CD4-positive, alpha-beta T cell treated with Interleukin-10 for 1 hour (primary cell): ENCODE results near the gene FMNL3.
"Not testable (repeated sequence)": the region's sequence is repeated elsewhere in the genome, so short reads cannot be mapped to it uniquely, and the experiment has no call there.

Experiments used
- DNase-seq: peaks from one replicate; pipeline ENCODE4 v3.0.0-alpha.2; 2020

Gene FMNL3

DNA sequence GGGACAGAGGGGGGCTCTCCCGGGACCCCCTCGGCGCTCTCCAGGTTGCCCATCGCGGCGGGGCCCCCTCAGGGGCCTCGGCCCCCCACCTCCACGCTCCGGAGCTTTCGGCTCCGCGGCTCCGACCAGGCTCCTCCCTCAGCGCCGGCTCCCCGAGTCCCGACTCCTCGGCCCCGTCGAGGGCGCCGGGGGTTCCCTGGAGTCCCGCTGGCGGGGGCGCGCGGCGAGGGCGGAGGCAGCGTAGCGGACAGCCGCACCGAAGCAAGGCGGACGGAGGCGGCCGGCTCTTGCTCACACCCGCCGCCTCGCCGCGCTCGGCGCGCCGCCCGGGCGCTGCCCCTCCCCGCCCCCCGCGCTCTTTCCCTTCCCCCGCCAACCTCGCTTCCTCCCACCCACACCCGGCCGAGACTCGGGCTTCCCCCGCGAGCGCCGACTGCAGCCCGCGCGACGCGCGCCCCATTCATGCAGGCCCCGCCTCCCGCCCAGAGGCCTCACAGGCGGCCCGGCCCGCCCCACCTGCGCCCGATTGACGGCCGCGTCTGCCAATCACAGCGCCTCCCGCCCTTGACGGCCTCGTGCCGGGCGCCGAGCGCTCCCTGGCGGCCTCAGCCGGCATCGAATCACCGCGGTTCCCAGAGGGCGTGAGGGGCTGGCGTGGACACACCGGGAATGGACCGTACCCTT, at the start of gene FMNL3:
Gene FMNL3, minus strand, starts transcription at position 278 of the 684 bp plus-strand sequence. Its CDS starts 225 bp downstream, at position 53.
- peak; percentile 99 for DNase-seq

GRCh38 chr12:49750996-49751393, 43.8 kb upstream of the FMNL3 start:
- no peak for DNase-seq

DNA sequence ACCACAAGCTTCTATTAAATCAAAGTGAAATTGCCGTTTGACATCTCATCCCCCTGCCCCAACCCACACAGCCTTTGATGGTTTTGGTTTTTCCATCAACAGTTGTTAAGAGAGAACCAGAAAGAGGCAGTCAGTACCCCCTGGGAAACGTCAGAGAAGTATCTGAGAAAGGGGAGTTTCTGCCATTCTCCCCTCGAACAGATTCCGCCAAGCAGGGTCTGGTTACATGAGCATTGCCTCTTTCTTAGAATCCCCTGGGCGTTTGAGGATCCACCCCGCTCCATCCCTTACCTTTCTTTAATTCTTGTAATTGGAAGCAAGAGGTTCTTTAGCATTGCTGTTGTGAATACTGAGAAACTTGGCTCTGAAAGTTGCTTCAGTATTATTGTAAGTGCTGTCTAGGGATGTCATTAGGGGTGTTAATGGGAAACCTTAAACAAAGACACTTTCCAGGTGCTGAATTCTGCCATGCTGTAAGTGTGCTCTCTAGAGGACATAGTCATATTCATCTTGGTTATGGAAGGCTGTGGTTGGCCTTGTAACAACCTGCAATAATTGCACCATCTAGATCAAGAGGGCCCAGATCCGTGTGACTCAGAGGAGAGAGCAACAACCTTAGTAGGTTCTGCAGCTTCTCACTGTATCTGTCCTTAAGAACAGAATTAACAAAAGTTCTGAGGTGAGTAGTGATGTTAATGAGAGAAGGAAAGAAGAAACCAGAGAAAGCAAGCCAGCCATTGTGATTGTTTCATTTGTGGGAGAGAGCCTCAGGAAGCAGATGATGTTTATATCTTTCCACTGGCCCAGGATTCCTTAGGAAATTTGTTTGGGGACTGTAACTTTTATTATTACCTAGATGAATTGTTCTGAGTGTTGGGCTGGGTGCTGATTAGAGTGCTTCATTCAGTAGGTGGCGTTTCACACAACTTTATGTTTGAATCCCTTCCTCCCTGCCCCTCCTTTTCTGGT, 43.1 kb upstream of the FMNL3 start:
- DNase-seq: peak; percentile 44

GRCh38 chr12:49748800-49749199, 41.6 kb upstream of the FMNL3 start:
- DNase-seq: no peak

DNA sequence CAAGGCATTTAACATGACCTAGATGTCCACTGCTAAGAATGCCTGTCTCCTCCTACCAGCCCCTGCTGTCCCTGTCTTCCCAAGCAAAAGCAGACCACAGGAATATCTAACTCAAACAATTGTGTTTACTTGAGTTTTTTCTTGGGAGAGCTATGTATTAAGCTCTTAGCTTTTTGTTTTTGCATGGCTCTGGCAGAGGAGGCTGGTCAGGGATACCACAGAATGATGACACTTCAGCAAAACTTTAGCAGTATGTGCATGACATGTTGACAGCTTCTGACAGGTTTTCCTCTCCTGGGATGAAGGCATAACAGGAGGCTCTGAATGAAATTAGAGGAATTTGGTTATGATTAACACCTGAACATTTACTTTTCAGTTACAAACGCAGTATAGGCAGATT, 41.1 kb upstream of the FMNL3 start:
- DNase-seq: no peak

DNA sequence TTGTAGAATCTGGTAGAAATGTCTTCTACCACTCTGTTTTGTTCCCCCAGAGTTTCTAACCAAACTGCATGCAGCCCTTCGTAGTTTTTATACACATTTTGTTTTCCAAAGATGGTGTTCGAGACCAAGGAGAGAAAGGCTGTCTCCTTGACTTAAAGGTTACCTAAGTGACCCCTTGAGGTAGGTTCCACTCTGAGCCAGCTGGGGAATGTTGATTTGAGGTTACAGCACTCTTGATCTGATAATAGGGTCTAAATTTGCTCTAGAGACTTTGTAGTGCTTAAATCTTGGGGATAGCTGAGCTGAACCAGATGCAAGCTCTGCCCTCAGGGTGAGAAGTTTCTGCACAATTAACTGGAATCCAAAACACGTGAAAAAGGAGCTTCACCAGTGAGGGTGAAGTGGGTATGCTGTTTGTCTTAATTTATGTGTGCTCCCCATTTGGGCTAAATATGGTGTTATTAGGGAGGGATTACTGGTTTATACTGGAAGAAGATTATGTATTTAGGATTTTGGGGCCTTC, 37.2 kb upstream of the FMNL3 start:
- DNase-seq: no peak

DNA sequence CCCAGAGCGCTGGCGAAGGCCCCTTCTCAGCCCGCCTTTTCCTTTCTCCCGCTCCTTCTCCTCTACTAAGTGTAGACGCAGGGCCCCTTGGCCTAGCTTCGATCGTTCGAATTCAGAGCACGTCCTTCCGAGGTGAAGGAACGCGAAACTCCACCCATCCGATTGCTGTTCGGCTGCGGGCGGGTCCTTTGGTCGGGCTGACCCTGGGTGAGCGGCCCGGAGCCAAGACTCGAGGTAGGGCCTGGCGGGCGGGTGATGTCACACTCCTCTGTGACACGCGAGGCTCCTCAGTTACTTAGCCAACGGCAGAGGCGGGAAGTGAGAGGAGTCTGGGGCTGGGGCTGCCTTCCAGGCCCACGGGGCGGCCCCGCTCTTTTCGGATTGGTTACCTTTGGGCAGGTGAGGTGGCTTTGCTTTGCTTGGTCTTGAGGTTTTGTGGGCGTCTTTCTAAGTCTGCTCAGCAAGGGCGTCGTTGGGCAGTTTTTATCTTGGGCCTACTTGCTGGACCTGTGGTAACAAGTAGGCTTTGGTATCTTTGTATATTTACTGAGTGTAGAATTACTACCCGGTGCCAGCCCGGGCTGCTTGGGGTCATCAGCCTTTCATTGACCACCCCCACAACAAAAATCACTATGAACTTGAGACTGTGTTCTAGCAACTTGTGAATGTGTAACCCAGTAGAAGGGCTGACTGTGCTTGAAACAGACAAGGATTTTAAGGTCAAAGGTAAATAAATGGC, 34.8 kb upstream of the FMNL3 start:
- peak; percentile 94 for DNase-seq

GRCh38 chr12:49740930-49741881, 34.0 kb upstream of the FMNL3 start, which contains the start of gene TMBIM6:
TMBIM6 (plus strand) TSS chr12:49741557; CDS start chr12:49752494, 10,937 bp downstream.
- peak; percentile 100 for DNase-seq

GRCh38 chr12:49740277-49740676, 33.1 kb upstream of the FMNL3 start:
- not testable (repeated sequence) for DNase-seq

DNA sequence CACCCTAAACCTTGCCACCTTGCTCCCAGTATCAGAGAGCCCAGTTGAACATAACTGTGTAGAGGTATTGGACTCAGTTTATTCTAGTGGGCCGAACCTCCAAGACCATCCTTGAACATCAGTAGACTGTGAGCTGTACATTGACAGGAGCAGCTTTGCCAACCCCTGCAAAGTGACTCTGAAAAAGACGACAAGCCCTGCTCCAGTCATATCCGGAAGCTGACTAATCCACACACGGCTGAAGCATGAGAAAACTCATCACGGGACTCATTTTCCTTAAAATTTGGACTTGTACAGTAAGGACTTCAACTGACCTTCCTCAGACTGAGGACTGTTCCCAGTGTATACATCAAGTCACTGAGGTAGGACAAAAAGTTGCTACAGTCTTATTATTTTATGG, 31.5 kb upstream of the FMNL3 start:
- not testable (repeated sequence) for DNase-seq

DNA sequence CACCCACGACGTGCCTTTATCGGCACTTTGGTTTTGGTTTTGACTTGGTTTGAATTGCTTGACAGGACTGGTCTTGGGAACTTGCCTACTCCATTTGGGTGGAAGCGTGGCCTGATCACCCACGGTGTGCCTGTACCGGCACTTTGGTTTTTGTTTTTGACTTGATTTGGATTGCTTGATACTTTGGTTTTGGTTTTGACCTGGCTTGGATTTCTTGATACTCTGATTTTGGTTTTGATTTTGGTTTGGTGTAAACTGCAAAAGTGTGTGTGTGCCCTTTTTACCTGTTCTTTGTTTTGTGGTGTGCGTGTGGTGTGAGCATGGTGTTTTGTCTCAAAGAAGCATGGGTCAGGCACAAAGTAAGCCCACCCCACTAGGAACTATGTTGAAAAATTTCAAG, 27.7 kb upstream of the FMNL3 start:
- DNase-seq: not testable (repeated sequence)

DNA sequence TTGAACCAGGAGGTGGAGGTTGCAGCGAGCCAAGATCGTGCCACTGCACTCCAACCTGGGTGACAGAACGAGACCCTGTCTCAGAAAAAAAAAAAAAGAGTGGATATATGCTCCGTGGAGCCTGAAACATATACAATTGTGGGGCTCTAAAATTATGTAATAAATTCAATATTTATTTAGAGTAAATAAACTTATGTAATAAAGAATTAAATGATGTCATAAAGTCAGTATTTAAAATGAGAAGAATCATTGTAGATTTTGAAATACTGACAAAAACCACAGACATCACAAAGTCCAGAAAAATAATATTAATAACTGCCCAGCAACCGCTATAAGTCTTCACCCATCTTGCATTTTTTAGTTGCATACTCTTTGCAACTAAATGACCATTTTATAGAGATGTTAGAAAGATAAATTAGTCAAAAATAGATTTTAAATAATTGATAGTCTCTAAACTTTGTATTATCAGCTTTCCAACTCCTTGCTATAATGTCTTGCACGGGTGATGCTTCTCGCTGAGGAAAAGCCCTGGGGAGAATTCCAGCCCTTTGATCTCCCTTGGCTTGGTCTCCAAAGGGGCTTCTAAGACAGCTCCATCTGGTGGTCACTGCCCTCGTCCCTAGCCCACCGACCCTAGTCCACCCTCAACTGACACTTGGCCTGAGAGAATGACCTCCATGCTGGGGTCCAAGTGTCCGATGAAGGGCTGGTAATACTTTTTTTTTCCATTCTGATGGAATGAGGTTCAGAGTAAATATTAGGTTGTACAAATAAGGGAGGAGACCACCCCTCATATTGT, 26.2 kb upstream of the FMNL3 start:
- no peak for DNase-seq

DNA sequence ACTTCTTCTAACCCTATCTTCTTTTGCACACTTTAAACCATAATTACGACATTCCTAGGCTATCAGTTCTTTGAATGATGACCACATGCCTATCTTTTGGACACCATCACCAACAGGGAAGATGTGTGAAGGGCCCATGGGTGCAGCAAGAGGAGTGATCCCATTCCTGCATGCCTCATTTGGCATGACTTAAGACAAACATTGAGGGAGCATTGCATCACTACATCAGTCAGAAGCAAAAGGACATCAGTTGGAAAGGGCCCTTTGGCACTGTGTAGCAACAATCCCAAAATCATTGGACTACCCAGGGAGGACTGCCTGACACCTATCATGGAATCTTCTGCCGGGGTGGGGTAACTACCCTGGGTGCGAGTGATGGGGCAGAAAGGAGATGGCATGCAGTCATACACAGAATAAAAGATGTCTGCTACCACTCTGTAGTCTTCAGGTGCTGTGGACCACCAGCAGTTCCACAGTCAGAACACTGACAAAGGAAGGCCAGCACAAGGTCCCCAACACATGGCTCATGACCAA, 23.4 kb upstream of the FMNL3 start:
- DNase-seq: no peak

- no peak for DNase-seq
Observed at GRCh38 chr12:49730050-49730449, 22.8 kb upstream of the FMNL3 start.

GRCh38 chr12:49728446-49728845, 21.2 kb upstream of the FMNL3 start:
- DNase-seq: no peak

GRCh38 chr12:49721355-49721754, 14.2 kb upstream of the FMNL3 start:
- DNase-seq: not testable (repeated sequence)

DNA sequence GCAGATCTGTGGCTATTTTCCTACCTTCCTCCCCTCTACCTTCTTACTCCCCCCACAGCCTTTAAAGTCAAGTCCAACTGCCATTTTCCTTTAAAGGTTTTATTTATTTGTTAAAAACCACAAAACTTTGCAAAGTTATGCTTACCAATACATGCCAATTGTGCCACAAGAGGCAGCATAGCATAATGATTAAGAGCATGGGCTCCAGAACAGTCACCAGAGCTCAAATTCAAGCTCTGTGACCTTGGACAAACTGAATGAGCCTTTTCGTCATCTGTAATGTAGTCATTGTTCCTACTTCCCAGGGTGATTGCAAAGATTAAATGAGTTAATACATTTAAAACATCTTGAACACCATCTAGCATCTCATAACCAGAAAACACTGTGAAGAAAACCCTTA, 13.0 kb upstream of the FMNL3 start:
- DNase-seq: no peak

DNA sequence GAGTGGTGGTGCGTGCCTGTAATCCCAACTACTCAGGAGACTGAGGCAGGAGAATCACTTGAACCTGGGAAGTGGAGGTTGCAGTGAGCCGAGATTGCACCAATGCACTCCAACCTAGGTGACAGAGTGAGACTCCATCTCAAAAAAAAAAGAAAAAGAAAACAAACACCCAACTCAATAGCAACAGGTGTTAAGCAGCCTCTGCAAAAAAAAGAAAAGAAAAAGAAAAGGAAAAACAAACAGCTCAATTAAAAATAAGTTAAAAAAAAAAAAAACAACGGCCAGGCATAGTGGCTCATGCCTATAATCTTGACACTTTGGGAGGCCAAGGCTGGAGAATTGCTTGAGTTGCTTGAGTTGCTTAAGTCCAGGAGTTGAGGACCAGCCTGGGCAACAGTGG, 10.6 kb upstream of the FMNL3 start:
- not testable (repeated sequence) for DNase-seq

DNA sequence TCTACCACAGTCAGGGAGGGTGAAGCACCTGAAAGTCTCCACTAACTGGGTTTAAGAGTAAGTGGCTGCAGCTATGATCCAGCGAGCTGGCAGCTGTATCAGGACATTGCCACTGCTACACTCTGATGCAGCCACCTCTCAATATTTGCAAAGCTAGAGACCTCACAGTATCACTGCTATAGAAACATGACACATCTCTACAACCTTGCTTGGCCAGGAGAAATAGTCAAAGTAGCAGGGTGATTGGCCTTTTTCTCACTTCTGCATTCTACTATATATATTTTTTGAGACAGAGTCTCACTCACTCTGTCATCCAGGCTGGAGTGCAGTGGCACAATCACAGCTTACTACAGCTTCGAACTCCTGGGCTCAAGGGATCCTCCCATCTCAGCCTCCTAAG, 9.3 kb upstream of the FMNL3 start:
- DNase-seq: no peak

DNA sequence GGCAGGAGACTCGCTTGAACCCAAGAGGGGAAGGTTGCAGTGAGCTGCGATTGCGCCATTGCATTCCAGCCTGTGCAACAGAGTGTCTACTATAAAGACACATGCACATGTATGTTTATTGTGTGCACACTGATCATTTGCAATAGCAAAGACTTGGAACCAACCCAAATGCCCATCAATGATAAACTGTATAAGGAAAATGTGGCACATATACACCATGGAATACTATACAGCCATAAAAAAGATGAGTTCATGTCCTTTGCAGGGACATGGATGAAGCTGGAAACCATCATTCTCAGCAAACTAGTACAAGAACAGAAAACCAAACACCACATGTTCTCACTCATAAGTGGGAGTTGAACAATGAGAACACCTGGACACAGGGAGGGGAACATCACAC, 6.7 kb upstream of the FMNL3 start:
- DNase-seq: not testable (repeated sequence)

DNA sequence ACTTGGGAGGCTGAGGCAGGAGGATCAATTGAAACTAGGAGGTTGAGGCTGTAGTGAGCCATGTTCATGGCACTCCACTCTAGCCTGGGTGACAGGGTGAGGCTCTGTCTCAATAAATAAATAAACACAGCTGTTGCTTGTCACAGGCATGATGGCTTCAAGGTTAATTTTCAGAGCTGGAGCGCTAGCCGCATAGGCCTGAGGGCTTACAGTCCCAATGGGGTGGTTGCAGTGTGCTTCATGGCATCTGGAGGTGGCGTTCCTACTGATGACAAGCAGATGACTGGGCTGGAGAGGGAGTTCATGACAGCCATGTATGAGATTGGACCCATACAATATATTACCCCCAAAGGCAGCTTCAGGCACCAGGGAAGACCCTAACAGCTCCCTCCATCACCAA, 1.6 kb upstream of the FMNL3 start:
- DNase-seq: no peak
